Stomach (tissue), 9 donors: Measurements from ENCODE around the gene RAB12. TPM values are rescaled to one million over a fixed set of nuclear protein-coding genes. Genes with fewer than 3 reads are reported as not detected.

Experiments used
- DNase-seq, 2 donors: peaks; one replicate each; pipeline versions ENCODE4 v3.0.0 to v3.0.0-alpha.2; 2013 to 2019
- H3K27ac ChIP-seq, 5 donors: fragments of 200-600 bp in 4 of 5; sonication (generic) in 4 of 5; one replicate each; pipeline ENCODE4 v1.5.1; 2013 to 2019; ENCODE audit warnings: mild to moderate bottlenecking in 1 of 5, moderate library complexity in 1 of 5
- H3K27me3 ChIP-seq, 3 donors: fragments of 200-600 bp; sonication (generic); one replicate each; pipeline ENCODE4 v1.5.1; 2017 to 2019; ENCODE audit warnings: mixed run types in 1 of 3
- H3K36me3 ChIP-seq, 4 donors: fragments of 200-600 bp; sonication (generic); 1 replicate in 3 of 4; 2 replicates in 1 of 4; pipeline ENCODE4 v1.5.1; 2016 to 2019
- H3K4me1 ChIP-seq, 4 donors: fragments of 200-600 bp; sonication (generic); one replicate each; pipeline ENCODE4 v1.5.1; 2016 to 2019
- H3K4me3 ChIP-seq, 4 donors: fragments of 200-600 bp; sonication (generic) in 3 of 4; one replicate each; pipeline ENCODE4 v1.5.1; 2016 to 2019; ENCODE audit warnings: mild to moderate bottlenecking in 1 of 4
- H3K9me3 ChIP-seq, 4 donors: fragments of 200-600 bp; sonication (generic); one replicate each; pipeline ENCODE4 v1.5.1; 2016 to 2019
- EP300 ChIP-seq: sonication (generic); formaldehyde crosslinking; IDR thresholded peaks from one replicate; pipeline ENCODE4 v1.6.1; 2017; ENCODE audit warnings: antibody characterized with exemption
- POLR2A ChIP-seq, 4 donors: fragments of 450-650 bp; IDR thresholded peaks; one replicate each; pipeline ENCODE4 v1.6.1; 2016; ENCODE audit warnings: antibody characterized with exemption in 4 of 4, control low read depth in 2 of 4, mild to moderate bottlenecking in 1 of 4, moderate library complexity in 1 of 4
- POLR2AphosphoS5 ChIP-seq, 3 donors: sonication (generic); formaldehyde crosslinking; IDR thresholded peaks; one replicate each; pipeline ENCODE4 v1.6.1; 2016; ENCODE audit warnings: antibody characterized with exemption in 3 of 3
- WGBS, 5 donors: extraction: QIAGEN DNeasy Blood & Tissue Kit in 3 of 5; methylation state at CpG; one replicate each; pipeline versions ENCODE4 v1.1.5 to v1.1.7; 2013 to 2018; 5-methylcytosine and 5-hydroxymethylcytosine counted together
- intact Hi-C: fragments of 100-400 bp; cut with DNase I; formaldehyde crosslinking; loops from one replicate; pipeline ENCODE4 v1.15.1; 2023; ENCODE audit warnings: low total_unique reads
- polyA plus RNA-seq, 3 donors: library from polyadenylated mRNA; stranded (reverse); fragments of 200-250 nt; gene quantifications; one replicate each; pipeline ENCODE4 v1.2.3, GENCODE V29; 2013
- total RNA-seq, 5 donors: library from RNA; depleted of rRNA; stranded (reverse); fragments of >200 nt; gene quantifications; one replicate each; pipeline versions ENCODE4 v1.1.0 to v1.2.3, GENCODE V29; 2014 to 2016
- TF ChIP-seq, protein P1 (sequence below), 7 experiments: fragments of 450-650 bp in 4 of 7; fragments of 200-600 bp in 3 of 7; sonication (generic) in 3 of 7; IDR thresholded peaks; one replicate each; pipeline ENCODE4 v1.5.1; 2016 to 2019; ENCODE audit warnings: antibody characterized with exemption in 7 of 7, control low read depth in 2 of 7, mild to moderate bottlenecking in 1 of 7
- donor health status: healthy with polysubstance abuse.
- donor health status: Bipolar disorder and iron deficiency.
- donor health status: healthy.

Gene RAB12
- total and polyA plus RNA-seq, 8 donors, result 10.7 to 88.5 (median 21.7) TPM

DNA sequence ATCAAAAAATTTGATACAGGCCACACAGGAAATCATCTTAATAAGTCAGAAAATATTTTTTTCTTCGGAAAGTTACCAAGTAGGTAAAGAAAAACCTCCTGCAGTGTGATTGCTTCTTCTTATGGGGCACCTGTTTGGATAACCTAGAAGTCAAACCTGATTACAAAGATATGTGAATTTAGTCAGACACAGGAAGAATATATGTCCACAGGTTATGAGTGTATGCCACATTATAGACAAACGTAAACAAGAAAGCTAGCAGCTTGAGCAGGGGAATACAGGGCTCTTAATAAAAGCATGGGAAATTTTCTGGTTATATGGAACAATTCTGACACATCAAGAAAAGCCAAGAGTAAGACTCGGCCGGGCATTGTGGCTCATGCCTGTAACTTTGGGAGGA lies 60.3 kb downstream of the RAB12 start:
- WGBS, 5 donors, result 63 to 86% (median 84%) methylated on average over 4 of the region's 4 CpGs
- no peak for DNase-seq
- H3K9me3 ChIP-seq, result no peaks in the 10 kb centered on the region
- H3K36me3 ChIP-seq, result no peaks in the 10 kb centered on the region
- no peak overlapping the region for H3K4me3 ChIP-seq
- no peaks in the 10 kb centered on the region for H3K4me1 ChIP-seq
- TF ChIP-seq POLR2A (IDR thresholded peaks at IDR 0.05) (no peak), EP300 (no peak), POLR2AphosphoS5 (IDR thresholded peaks at IDR 0.05) (no peak)
- TF ChIP-seq, protein P1, sequence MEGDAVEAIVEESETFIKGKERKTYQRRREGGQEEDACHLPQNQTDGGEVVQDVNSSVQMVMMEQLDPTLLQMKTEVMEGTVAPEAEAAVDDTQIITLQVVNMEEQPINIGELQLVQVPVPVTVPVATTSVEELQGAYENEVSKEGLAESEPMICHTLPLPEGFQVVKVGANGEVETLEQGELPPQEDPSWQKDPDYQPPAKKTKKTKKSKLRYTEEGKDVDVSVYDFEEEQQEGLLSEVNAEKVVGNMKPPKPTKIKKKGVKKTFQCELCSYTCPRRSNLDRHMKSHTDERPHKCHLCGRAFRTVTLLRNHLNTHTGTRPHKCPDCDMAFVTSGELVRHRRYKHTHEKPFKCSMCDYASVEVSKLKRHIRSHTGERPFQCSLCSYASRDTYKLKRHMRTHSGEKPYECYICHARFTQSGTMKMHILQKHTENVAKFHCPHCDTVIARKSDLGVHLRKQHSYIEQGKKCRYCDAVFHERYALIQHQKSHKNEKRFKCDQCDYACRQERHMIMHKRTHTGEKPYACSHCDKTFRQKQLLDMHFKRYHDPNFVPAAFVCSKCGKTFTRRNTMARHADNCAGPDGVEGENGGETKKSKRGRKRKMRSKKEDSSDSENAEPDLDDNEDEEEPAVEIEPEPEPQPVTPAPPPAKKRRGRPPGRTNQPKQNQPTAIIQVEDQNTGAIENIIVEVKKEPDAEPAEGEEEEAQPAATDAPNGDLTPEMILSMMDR (IDR thresholded peaks at IDR 0.05), result no peak
- H3K27me3 ChIP-seq, result no peaks in the 10 kb centered on the region
- intact Hi-C loops, result no loop called here
- H3K27ac ChIP-seq, result no peak overlapping the region

DNA sequence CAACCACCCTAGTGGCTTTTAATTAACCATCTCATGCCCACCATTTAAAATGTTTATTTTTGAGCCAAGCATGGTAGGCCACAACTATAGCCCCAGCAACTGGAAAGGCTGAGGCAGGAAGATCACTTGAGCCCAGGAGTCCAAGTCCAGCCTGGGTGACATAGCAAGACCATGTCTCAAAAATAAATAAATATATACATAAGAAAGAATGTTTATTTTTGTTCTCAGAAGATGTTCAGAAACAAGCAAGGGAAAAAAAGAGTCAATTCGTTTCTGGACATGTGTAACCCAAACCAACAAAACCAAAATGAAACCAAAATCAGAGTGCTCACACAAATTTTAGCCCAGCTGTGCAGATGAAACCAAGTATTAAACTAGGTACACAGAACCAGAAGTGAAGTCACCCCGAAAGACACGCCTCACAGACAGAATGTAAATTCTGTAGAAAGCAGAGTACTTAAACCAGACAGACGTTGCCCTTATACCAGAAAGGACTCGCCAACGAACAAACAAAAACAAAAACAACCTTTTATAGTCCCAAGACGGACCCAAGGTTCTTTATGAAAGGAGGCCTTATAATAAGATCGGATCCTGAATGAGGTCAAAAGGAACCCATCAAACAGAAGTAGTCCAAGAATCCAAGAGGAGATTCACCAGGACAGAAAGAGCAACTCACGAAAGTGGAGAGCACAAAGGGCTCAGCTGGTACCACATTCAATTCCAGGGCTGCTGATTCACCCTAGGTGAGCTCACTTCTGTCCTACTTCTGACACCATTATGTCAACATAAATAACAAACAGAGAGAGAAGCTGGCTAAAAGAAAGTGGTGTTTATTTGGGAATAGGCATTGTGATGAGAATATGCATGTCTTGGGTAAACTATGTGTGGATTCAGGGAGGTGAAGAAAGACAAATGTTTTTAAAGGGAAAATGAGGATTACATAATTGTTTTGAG lies 64.3 kb downstream of the RAB12 start:
- 83 to 91% (median 87%) methylated on average over 9 of the region's 9 CpGs for WGBS, 5 donors
- no peak overlapping the region for H3K4me3 ChIP-seq
- TF ChIP-seq POLR2A (IDR thresholded peaks at IDR 0.05) (no peak), POLR2AphosphoS5 (IDR thresholded peaks at IDR 0.05) (no peak)
- TF ChIP-seq, protein P1 (IDR thresholded peaks at IDR 0.05), result no peak
- no peaks in the 10 kb centered on the region for H3K4me1 ChIP-seq
- DNase-seq, result no peak
- intact Hi-C loops, result no loop called here
- H3K27ac ChIP-seq, result no peak overlapping the region
- no peaks in the 10 kb centered on the region for H3K27me3 ChIP-seq
- no peaks in the 10 kb centered on the region for H3K9me3 ChIP-seq
- H3K36me3 ChIP-seq, result no peaks in the 10 kb centered on the region

DNA sequence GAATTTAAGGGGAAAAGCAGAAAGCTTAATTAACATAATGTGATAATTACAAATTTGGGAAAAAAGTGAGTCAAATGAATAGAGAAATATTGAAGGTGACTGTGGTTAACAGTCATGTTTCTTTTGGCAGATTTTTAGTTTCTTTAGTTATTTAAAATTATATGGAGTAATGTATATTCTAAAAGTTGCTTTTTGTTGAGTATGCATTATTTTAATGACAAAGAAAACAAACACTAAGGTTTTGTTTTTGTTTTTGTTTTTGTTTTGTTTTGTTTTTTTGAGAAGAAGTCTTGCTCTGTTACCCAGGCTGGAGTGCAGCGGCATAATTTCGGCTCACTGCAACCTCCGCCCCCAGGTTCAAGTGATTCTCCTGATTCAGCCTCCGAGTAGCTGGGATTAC lies 65.8 kb downstream of the RAB12 start:
- 72 to 99% (median 98%) methylated on average over 4 of the region's 4 CpGs for WGBS, 5 donors
- Histone ChIP-seq H3K27me3 (no peaks in the 10 kb centered on the region), H3K36me3 (no peaks in the 10 kb centered on the region), H3K4me1 (no peaks in the 10 kb centered on the region), H3K4me3 (no peak overlapping the region), H3K27ac (no peak overlapping the region), H3K9me3 (no peaks in the 10 kb centered on the region)
- no peak for TF ChIP-seq POLR2AphosphoS5 (IDR thresholded peaks at IDR 0.05)
- TF ChIP-seq POLR2A (IDR thresholded peaks at IDR 0.05), result no peak
- TF ChIP-seq, protein P1 (IDR thresholded peaks at IDR 0.05), result no peak
- TF ChIP-seq EP300, result no peak
- no peak for DNase-seq
- intact Hi-C loops, result no loop called here

DNA sequence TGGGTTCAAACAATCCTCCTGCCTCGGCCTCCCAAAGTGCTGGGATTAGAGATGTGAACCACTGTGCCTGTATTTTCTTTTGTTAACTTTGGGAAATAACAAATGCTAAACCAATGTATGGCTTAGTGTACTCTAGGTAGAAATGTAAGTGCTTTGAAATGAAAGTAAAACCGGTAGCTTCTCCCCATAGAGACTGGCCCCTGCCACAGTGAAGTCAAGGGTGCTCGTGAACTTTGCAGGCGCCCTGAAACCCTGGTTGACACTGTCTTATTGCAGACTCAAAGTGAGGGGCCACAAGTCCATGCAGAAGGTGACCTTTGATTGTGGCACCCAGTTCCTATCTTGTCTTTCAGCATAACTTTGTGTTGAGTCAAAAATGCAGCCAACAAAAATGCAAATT lies 72.0 kb downstream of the RAB12 start:
- Histone ChIP-seq H3K27ac (no peak overlapping the region), H3K9me3 (no peaks in the 10 kb centered on the region), H3K27me3 (no peaks in the 10 kb centered on the region), H3K4me1 (no peaks in the 10 kb centered on the region), H3K4me3 (no peak overlapping the region), H3K36me3 (no peaks in the 10 kb centered on the region)
- no peak for DNase-seq
- TF ChIP-seq, protein P1 (IDR thresholded peaks at IDR 0.05), result no peak
- TF ChIP-seq POLR2A (IDR thresholded peaks at IDR 0.05), result no peak
- TF ChIP-seq EP300, result no peak
- TF ChIP-seq POLR2AphosphoS5 (IDR thresholded peaks at IDR 0.05), result no peak
- intact Hi-C loops, result no loop called here
- 87 to 93% (median 91%) methylated on average over 4 of the region's 4 CpGs for WGBS, 5 donors
